ENCODE data around the gene DCTD.

DNA sequence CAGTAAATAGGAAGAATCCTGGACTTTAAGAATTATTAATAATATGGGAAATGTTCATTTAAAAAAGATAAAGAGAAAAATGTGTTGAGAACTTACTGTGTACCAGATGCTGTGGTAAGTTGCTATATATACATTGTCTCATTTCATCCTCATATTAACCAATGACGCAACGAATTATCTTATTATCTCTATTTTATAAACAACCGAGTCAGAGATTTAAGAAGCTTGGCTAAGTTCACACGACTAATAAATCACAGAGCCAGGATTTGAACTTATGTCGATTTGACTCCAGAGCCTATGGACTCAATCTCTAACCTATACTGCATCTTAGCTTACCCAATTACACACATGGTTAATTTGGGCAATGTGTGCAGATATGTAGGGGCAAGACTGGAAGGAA, 15.5 kb upstream of the DCTD start:
- TF ChIP-seq EZH2 (IDR thresholded peaks at IDR 0.05) (no peak), POLR2AphosphoS5 (IDR thresholded peaks at IDR 0.05; ENCODE audit: borderline replicate concordance, low read depth, low read length) (no peak), FOXP2 (optimal IDR thresholded peaks at IDR 0.05; ENCODE audit: control extremely low read depth, extremely low read length, insufficient read depth) (no peak)

Measured in SK-N-MC (cell line).